OCI-LY3 (cell line): ENCODE data around the gene HEXB.

ENCODE experiments used
- H2AFZ ChIP-seq: fragments of 200-600, 300-600 bp; shearing (Covaris generic); 2 replicates; pipeline ENCODE4 v1.6.0; 2014; ENCODE audit warnings: antibody characterized with exemption, low read depth, low read length
- H3K27ac ChIP-seq: fragments of 200-600, 300-600 bp; sonication (generic); 2 replicates; pipeline ENCODE4 v1.5.1; 2014; ENCODE audit warnings: mild to moderate bottlenecking, low read length, moderate library complexity, mixed read lengths
- H3K27me3 ChIP-seq: fragments of 200-600, 300-600 bp; sonication (generic); 2 replicates; pipeline ENCODE4 v1.6.1; 2014; ENCODE audit warnings: low read depth, low read length, mixed read lengths
- H3K36me3 ChIP-seq: fragments of 200-600, 300-600 bp; sonication (generic); replicated peaks from 2 replicates; pipeline ENCODE3; 2014; ENCODE audit warnings: low read depth, low read length, mixed read lengths
- H3K4me1 ChIP-seq: fragments of 300-600, 200-600 bp; sonication (generic); 2 replicates; pipeline ENCODE4 v1.6.1; 2014; ENCODE audit warnings: low read length, mixed read lengths
- H3K4me2 ChIP-seq: fragments of 200-600, 300-600 bp; sonication (generic); 2 replicates; pipeline ENCODE4 v1.6.1; 2014; ENCODE audit warnings: low read length, mixed read lengths
- H3K4me3 ChIP-seq: fragments of 300-600, 200-600 bp; sonication (generic); 2 replicates; pipeline ENCODE4 v1.5.1; 2014; ENCODE audit warnings: antibody characterized with exemption, mild to moderate bottlenecking, low read length, moderate library complexity
- H3K79me2 ChIP-seq: fragments of 300-600, 200-600 bp; shearing (Covaris generic); 2 replicates; pipeline ENCODE4 v1.6.1; 2014; ENCODE audit warnings: mild to moderate bottlenecking, low read length, mixed read lengths
- H3K9ac ChIP-seq: fragments of 300-600, 200-600 bp; shearing (Covaris generic); 2 replicates; pipeline ENCODE4 v1.6.0; 2014; ENCODE audit warnings: mild to moderate bottlenecking, low read length, moderate library complexity
- H3K9me3 ChIP-seq: fragments of 200-600, 300-600 bp; shearing (Covaris generic); 2 replicates; pipeline ENCODE4 v1.6.1; 2014; ENCODE audit warnings: low read length, mixed read lengths; ENCODE audit not compliant: insufficient read depth
- H4K20me1 ChIP-seq: fragments of 200-600, 300-600 bp; sonication (generic); 2 replicates; pipeline ENCODE4 v1.6.1; 2016; ENCODE audit warnings: low read length, mixed read lengths; ENCODE audit not compliant: insufficient read depth
- EZH2phosphoT487 ChIP-seq: fragments of 200-600 bp; shearing (Covaris generic); IDR thresholded peaks from 2 replicates; pipeline ENCODE4 v1.6.1; 2018; ENCODE audit warnings: antibody characterized with exemption, mixed run types, low read depth
- TF ChIP-seq, protein P1 (sequence below): fragments of 200-600, 300-600 bp; sonication (generic); IDR thresholded peaks from 2 replicates; pipeline ENCODE4 v1.5.1; 2014; ENCODE audit warnings: antibody characterized with exemption, low read length, low read depth

Gene HEXB

DNA sequence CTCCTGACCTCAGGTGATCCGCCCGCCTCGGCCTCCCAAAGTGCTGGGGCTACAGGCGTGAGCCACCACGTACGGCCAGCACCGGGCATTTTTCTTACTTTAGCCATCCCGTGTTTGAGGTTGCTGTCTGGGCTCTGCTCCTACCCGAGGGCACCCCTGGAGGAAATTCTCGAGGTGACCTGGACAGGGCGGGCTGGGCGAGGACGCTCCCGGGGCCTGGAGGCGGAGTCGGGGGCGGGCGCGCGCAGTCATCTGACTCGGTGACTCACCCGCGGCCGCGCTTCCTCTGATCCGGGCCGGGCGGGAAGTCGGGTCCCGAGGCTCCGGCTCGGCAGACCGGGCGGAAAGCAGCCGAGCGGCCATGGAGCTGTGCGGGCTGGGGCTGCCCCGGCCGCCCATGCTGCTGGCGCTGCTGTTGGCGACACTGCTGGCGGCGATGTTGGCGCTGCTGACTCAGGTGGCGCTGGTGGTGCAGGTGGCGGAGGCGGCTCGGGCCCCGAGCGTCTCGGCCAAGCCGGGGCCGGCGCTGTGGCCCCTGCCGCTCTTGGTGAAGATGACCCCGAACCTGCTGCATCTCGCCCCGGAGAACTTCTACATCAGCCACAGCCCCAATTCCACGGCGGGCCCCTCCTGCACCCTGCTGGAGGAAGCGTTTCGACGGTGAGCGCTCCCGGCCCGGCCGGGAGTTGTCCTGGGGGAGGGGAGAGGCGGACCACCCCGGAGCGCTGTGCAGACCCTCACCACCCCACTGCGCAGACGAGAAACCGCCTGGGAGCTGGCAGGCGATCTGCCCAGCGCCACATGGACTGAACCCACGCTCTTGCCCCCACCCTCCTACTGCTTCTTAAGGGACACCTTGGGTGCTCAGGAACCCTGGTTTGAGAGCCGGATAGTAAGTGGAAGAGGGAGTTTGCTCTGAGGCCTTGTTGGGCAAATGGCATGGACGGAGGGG lies at the start of gene HEXB:
TSS of gene HEXB (plus strand) at position 334 of the 952 bp plus-strand sequence. CDS start at position 362, 28 bp downstream.
- H3K4me3 ChIP-seq = peak within 1 kb of the TSS; percentile 98
- peak within 1 kb of the TSS; percentile 92 for H3K9ac ChIP-seq
- TF ChIP-seq EZH2phosphoT487 = no peak
- TF ChIP-seq, protein P1, sequence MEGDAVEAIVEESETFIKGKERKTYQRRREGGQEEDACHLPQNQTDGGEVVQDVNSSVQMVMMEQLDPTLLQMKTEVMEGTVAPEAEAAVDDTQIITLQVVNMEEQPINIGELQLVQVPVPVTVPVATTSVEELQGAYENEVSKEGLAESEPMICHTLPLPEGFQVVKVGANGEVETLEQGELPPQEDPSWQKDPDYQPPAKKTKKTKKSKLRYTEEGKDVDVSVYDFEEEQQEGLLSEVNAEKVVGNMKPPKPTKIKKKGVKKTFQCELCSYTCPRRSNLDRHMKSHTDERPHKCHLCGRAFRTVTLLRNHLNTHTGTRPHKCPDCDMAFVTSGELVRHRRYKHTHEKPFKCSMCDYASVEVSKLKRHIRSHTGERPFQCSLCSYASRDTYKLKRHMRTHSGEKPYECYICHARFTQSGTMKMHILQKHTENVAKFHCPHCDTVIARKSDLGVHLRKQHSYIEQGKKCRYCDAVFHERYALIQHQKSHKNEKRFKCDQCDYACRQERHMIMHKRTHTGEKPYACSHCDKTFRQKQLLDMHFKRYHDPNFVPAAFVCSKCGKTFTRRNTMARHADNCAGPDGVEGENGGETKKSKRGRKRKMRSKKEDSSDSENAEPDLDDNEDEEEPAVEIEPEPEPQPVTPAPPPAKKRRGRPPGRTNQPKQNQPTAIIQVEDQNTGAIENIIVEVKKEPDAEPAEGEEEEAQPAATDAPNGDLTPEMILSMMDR = no peak
- H3K79me2 ChIP-seq = peaks cover 17% of the 10 kb centered on the region
- 0 out of 2 replicates have a peak within 1 kb of the TSS, but pooled peaks have one; percentile 23 for H3K27ac ChIP-seq
- no peaks in the 10 kb centered on the region for H4K20me1 ChIP-seq
- H3K27me3 ChIP-seq = 0 out of 2 replicates have a peak, but pooled peaks cover 3% of the 10 kb centered on the region
- no peaks in the 10 kb centered on the region for H3K36me3 ChIP-seq
- no peaks in the 10 kb centered on the region for H3K9me3 ChIP-seq
- H3K4me2 ChIP-seq = peak within 1 kb of the TSS; percentile 90
- peaks cover 10% of the 10 kb centered on the region for H3K4me1 ChIP-seq
- peak within 1 kb of the TSS; percentile 87; the same call in 1 of the 2 replicates for H2AFZ ChIP-seq

DNA sequence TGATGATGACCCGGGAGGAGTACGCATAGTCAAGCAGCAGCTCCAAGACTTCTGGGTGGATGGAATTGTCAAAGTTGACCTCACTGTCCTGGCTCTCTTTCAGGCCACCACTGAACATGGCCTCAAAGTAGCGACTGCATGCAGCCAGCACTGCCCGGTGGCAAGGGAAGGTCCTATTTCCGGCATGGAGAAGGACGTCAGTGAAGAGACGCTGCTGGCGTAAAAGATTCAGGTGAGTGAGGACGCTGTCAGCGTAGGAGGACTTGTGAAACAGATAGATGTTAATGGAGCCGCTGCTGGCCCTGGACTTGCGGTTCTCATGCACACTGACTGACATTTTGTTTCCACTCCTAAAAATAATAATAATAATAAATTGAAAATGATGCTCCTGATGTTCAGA lies 48.9 kb upstream of the HEXB start:
- Histone ChIP-seq H3K9ac (no peak overlapping the region), H4K20me1 (peaks cover 11% of the 10 kb centered on the region; the same call in 1 of the 2 replicates), H3K4me1 (peaks cover 34% of the 10 kb centered on the region), H3K27me3 (peaks cover 33% of the 10 kb centered on the region), H3K79me2 (no peaks in the 10 kb centered on the region), H2AFZ (no peak overlapping the region), H3K27ac (no peak overlapping the region), H3K4me2 (no peak overlapping the region), H3K4me3 (no peak overlapping the region), H3K9me3 (no peaks in the 10 kb centered on the region), H3K36me3 (no peaks in the 10 kb centered on the region)
- TF ChIP-seq, protein P1 = no peak
- TF ChIP-seq EZH2phosphoT487 = no peak

DNA sequence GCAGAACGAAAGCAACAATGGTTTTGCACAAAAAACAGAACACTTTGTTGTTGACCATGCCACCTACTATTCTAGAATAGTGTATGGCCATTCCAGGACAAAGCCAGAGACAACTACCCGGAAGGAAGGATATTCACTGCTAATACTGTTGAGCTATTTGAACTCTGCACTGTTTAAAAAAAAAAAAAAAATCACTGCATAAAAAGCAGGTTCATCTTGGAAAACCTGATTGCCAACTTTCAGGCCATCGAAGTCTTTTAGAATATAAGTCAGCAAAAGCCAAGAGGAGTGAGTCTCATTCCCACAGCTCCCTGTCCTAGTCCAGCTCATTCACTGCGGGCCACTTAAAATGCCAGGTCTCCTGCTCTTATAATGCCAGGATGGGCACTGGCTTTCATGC lies 48.5 kb upstream of the HEXB start:
- Histone ChIP-seq H3K9ac (no peak overlapping the region), H3K27ac (no peak overlapping the region), H2AFZ (no peak overlapping the region), H3K27me3 (peaks cover 33% of the 10 kb centered on the region), H4K20me1 (peaks cover 11% of the 10 kb centered on the region; the same call in 1 of the 2 replicates), H3K36me3 (no peaks in the 10 kb centered on the region), H3K4me3 (no peak overlapping the region), H3K4me2 (no peak overlapping the region), H3K4me1 (peaks cover 30% of the 10 kb centered on the region), H3K79me2 (no peaks in the 10 kb centered on the region), H3K9me3 (no peaks in the 10 kb centered on the region)
- TF ChIP-seq EZH2phosphoT487 = no peak
- TF ChIP-seq, protein P1 = no peak

DNA sequence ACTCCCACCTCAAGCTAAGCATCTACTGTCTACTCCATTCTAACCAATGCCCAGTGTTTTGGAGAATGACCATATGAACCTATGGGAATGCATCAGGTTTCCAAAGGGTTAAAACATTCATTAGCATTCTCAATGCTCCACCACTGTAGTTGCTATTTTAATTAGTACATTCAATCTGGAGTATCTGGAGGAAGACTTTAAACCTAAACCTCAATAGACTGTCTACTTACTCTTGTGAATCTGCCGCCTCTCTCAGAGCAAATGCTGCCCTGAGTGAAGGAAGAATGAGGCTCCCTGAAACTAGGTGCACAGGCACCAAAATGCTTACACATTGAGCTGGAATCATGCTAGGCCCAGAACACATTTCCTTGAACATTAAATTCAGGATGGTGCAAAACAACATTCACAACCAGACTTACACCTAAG lies 46.5 kb upstream of the HEXB start:
- H3K27ac ChIP-seq = no peak overlapping the region
- no peak overlapping the region for H3K4me3 ChIP-seq
- H4K20me1 ChIP-seq = peaks cover 11% of the 10 kb centered on the region; the same call in 1 of the 2 replicates

More for the DNA sequence above, 46.5 kb upstream of the HEXB start:
- Histone ChIP-seq H2AFZ (no peak overlapping the region), H3K9me3 (no peaks in the 10 kb centered on the region), H3K36me3 (no peaks in the 10 kb centered on the region), H3K27me3 (peaks cover 35% of the 10 kb centered on the region), H3K9ac (no peak overlapping the region), H3K79me2 (no peaks in the 10 kb centered on the region), H3K4me2 (peak overlapping the region; percentile 98), H3K4me1 (peaks cover 17% of the 10 kb centered on the region)
- TF ChIP-seq, protein P1 = no peak
- no peak for TF ChIP-seq EZH2phosphoT487
